GM19452 (cell line): Measurements from ENCODE around the gene RSF1.
"Not testable (repeated sequence)": the region's sequence is repeated elsewhere in the genome, so short reads cannot be mapped to it uniquely, and the experiment has no call there.

Experiments
- ATAC-seq: cut with Tn5 transposase; IDR thresholded peaks from one replicate; pipeline ENCODE4 v1.9.1; 2021; ENCODE audit not compliant: unreplicated experiment

RSF1 gene

GRCh38 chr11:77636731-77637344 is 183.7 kb downstream of the RSF1 start:
- ATAC-seq: no peak

GRCh38 chr11:77633926-77634325 is 186.6 kb downstream of the RSF1 start:
- ATAC-seq: not testable (repeated sequence)

DNA sequence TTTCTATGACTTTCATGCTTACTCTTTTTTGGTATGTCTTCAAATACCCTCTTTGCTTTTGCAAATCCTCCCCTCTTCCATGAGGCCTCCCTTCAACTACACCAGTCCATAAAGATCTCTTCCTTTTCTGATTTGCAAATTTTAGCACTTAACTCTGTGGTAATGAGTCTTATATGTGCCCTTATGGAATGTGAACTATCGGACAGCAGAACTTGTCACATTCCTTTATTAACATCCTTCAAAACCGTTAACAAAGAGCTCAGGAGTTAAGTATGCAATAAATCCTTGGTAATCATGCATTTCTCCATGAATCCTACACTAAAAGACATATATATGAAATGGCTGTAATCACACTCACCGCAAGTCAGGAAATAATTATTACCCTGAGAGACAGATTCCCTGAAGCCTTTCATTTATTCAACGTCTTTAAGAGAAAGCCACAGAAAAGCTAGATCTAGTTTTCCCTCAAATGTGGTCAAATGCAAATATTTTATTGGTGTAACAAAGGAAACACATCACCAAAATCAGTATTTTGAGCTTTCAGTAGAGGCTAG is 190.3 kb downstream of the RSF1 start:
- no peak for ATAC-seq

DNA sequence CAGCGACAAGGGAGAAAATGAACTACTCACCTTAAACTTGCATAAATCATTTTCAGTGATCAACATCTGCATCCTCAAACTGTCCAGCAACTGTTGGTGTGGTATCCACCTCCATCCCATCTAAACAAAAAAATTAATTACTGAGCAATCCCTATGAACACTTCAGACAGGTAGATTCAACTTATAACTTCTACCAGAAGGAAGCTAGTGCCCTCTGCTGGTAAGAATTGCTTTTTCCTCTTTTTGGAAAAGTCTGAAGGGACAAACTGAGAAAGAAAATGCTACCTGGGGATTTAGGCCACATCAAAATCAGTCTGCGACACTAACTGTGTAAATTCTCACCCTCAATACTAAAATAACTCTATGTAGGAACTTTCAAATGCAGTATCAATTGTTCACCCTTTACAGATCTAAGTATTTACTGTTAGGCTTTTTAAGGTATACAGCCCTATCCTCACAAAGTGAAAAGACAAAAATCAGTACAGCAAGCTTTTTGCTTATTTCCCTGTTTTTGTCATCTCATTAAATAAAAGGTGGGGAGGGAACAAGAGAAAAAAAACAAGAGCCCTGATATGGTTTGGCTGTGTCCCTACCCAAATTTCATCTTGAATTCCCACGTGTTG is 200.8 kb downstream of the RSF1 start:
- no peak for ATAC-seq

DNA sequence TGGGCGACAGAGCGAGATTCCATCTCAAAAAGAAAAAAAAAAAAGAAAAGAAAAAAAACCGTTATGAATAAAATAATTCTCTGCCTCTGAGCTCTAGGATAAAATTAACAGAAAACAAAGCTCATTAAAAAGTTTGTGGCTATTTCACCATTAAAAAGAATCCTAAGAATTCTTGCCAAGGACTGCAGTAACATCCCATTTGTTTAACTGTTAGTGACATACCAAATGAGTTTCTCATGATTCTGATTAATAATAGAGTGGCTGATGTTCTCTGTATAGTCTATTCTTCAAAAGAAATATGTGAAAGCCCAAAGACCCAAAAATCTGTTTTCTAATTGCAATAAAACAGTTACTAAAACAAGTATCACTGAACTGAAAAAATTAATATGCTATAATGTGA is 202.6 kb downstream of the RSF1 start:
- no peak for ATAC-seq

DNA sequence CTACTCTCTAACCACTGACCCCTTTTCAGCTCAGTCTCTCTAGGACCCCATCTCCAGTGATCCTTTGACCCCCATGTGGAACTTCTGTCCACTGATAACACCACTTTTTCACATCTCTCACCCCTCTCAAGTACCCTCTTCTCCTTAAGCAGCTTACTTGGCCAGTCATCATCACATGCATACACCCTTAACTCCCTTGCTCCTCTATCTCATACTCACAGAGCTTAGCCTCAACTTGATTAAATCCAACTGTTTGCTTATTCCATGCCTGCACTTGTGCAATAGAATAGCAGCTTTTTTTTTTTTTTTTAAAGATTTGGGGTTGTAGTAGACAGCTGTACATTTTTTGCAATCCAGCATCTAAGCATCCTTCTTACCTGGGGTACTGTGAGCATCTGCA is 208.6 kb downstream of the RSF1 start:
- no peak for ATAC-seq
